HTERT RPE-1 (cell line): ENCODE results near the gene CFDP1.

ENCODE experiments used
- in situ Hi-C: fragments of 300-500 bp; cut with MboI; formaldehyde crosslinking; loops from 4 replicates; pipeline ENCODE4 v1.14.3; 2020; ENCODE audit warnings: low sequenced_read_pairs

The CFDP1 gene

GRCh38 chr16:75326333-75326732 is 107.0 kb downstream of the CFDP1 start:
- in situ Hi-C loops = no loop called here

DNA sequence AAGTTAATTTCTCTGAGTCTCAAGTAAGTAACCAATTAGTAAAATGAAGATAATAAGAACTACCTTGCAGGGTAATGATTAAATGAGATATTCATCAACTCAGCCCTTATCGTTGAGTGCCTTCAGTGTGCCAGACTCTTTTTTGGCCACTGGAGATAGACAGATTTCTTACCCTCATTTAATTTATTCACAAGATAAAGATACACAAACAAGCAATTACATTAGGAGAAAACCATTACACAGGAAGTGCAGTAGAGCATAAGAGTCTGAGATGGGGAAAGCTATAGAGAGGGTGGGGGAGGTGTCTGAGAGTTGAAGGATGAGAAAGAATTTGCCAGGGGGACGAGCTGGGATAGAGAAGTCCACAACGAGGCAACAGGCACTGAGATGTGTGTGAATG is 109.4 kb downstream of the CFDP1 start:
- in situ Hi-C loops = no loop called here

GRCh38 chr16:75323198-75323597 is 110.1 kb downstream of the CFDP1 start:
- in situ Hi-C loops = no loop called here

DNA sequence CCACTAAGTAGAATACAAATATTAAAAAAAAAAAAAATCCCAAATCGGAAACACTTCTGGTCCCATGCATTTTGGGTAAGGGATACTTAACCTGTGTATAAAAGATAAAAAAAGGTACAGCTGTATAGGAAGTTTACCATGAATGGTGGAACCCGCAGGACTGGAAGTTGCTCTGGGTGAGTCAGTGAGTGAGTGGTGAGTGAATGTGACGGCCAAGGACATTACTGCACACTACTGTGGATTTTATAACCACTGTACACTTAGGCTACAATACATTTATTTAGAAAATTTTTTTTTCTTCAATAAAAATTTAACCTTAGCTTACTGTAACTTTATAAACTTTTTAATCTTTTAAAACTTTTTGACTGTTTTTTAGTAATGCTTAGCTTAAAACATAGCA is 110.6 kb downstream of the CFDP1 start:
- in situ Hi-C loops = no loop called here

DNA sequence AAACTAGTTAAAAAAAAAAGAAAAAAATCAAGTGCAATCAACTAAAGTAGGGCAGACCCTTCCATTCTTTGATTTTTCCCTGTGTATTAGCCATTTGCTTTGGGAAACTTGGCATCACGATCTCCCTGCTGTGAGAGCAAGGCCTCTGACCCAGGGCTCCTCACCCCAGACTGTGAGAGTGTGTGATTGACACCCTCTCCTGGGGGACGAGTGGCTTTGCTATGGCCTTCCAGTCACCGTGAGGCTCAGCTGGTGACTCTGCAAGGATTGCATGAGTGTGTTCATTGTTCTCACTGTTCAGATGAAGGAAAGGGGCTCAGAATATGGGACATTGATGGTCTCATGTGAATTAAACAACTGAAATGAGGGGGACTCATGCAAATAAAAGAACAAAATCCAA is 112.9 kb downstream of the CFDP1 start:
- in situ Hi-C loops = no loop called here

DNA sequence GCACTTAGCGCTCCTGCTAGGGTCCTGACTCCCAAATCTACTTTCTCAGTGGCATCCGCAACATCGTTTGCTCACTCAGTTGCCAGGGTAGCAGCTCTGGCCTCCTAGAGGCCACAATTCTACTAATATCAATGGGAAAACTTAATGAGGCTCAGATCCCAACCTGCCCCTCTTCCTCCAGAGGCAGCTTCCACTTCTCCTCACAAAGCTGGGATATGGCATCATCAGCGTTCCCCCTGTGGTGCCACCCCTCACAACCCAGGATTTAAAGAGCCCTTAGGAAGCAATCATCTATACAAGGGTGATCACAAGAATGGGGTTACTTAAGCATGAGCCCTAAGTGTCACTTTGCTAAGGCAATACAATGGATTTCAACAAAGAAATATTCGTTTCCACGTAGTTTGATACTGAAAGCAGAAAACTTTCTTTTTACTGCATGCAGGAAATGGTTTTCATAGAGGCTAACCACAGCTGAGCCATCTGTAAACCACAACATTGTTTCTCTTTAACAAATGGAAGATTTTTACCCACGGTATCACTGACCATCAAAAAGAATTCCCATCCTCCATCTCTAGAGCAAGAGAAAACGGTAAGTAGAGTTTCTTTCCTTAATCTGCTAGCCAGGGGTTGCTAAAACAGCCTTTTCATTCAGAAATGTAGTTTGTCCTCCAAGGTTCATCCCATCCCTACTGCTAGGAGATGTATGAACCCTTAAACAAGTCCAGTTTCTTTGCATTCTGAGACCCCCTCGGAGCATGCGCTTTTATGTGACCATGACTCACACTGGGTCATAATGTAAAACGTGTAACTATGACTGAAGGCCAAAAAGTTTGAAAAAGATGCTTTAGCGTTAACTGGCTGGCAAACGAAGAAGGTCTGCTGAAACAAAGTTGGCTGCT is 113.5 kb downstream of the CFDP1 start:
- in situ Hi-C loops = no loop called here

GRCh38 chr16:75318737-75319136 is 114.6 kb downstream of the CFDP1 start:
- in situ Hi-C loops = no loop called here

DNA sequence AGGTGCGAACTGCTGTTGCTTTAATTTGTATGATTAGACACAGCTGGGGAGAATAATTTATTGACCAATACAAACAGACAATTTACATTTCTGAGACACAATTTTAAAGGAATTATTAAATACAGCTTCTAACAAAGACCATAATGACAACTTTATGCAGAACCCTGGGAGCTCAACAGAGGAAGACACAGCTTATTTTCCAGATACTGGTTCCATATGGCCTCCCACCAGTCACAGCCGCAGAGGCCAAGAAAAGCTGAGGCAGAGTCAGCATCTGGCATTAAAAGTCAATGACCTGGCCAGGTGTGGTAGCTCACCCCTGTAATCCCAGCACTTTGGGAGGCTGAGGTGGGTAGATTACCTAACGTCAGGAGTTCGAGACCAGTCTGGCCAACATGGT is 115.8 kb downstream of the CFDP1 start:
- in situ Hi-C loops = no loop called here

DNA sequence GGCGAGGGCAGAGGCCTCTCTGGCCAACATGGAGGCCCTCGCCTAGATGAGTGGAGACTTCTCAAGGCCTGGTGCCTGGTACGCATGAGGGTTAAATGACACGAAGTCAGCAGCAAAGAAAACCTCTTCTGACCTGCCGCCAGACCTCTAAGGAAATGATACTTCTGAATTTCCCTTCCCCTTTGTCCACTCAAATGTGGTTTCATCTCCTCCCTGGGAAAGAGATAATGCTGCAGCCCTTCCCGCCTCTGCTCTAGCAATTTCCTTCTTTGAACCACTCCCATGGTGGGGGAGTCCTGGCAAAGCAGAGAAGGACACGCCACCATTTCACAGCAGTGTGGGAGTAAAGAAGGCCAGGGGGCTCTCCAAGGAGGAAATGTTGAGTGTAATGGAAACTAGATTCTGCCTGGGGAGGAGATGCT is 116.2 kb downstream of the CFDP1 start:
- in situ Hi-C loops = no loop called here

DNA sequence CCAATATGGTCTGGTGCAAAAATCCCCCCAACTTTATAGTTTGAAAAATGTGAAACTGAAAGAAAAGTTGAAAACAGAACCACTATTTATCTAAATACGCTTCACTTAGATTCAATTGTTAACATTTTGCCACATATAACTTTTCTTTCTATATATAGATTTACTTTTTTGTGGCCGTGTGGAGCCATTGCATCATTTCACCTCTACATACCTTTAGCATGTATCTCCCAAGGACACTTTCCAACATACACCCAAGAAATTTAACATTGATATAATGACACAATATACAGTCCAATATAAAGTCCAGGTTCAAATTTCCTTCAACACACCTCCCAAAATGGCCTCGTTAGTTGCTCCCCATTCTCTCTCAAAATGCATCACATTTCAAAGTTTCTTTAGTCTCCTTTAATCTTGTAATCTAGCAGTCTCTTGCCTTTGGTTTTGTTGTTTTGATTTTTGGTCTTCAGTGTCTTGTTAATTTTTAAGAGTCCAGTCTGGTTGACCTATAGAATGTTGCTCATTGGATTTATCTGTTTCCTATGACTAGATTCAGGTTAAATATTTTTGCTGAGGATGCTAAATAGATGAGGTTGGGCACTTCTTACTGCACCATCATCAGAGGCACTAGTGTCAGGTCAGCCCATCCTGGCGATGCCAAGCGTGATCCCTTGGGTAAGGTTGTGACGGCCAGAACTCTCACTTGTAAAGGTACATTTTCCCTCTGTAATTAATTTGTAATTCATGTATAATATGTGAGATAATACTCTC is 117.6 kb downstream of the CFDP1 start:
- in situ Hi-C loops = no loop called here

GRCh38 chr16:75312875-75313274 is 120.4 kb downstream of the CFDP1 start:
- in situ Hi-C loops = no loop called here

GRCh38 chr16:75311383-75311938 is 121.8 kb downstream of the CFDP1 start:
- in situ Hi-C loops = no loop called here

- in situ Hi-C loops = no loop called here
Observed at GRCh38 chr16:75310541-75310940, 122.8 kb downstream of the CFDP1 start.

DNA sequence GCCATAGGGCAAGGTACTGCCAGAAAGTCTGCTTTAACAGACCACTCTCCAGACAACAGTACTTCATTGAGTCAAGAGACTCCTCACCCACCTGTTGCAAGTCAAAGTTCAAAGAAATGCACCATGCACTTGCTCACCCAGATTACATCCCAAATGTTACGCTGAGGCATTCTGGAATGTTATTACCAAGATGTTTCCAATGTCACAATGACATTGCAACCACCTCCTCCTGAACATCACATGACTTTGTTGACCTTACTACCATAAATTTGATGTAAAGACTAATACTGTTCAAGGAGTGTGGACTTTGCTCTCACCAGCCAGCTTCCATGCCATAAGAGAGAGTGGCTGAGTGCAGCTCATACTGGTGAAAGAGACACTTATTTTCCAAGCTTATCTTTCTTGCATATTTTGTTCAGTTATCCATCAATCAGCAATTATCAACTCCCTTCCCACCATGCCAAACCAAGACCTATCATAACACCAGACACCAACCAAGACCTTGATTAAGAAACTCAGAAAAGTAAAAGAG is 123.3 kb downstream of the CFDP1 start:
- in situ Hi-C loops = no loop called here

GRCh38 chr16:75309156-75309555 is 124.1 kb downstream of the CFDP1 start:
- in situ Hi-C loops = no loop called here

- in situ Hi-C loops = no loop called here
Observed at GRCh38 chr16:75308011-75308410, 125.3 kb downstream of the CFDP1 start.

GRCh38 chr16:75307506-75307905 is 125.8 kb downstream of the CFDP1 start:
- in situ Hi-C loops = no loop called here

- in situ Hi-C loops = no loop called here
Observed at GRCh38 chr16:75306099-75306762, 127.1 kb downstream of the CFDP1 start.

DNA sequence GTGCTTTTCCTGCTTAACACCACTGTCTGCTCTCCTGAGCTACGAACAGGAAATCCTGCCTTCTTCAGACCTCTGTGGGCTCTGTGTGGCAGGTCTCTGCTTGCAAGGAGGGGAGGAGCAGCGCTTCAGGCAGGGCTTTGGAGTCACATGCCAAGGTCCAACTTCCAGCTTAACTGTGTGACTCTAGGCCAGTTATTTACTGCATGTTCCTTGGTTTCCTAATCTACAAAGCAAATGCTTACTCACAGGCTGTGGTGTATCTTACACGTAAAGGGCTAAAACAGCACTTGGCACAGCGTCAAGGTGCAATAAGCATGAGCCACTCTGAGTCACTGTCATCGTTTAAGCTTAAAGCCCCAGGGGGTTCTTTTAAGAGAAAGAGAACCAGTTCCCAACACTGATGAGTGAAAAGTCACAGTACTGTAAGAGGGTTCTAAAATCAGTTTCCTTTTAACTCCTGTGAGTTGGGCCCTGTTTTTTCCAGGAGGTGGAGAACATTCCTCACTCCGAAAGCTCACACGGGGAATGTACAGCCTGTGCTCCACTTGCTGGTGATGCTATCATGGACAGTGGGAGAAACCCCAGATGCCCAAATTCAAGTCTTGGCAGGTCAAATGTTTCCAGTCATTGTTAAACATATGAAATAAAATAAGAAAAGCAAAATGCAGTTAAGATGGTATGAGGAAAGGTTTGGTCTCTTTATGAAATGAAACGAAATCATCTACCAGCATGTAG is 127.8 kb downstream of the CFDP1 start:
- in situ Hi-C loops = no loop called here
